KOPT-K1 (cell line): ENCODE data around the gene RALY.

Experiments
- H3K27ac ChIP-seq: fragments of 200-600 bp; sonication (generic); 2 replicates; pipeline ENCODE4 v1.5.1; 2016; ENCODE audit warnings: antibody characterized with exemption, mild to moderate bottlenecking, low read depth, low read length; ENCODE audit not compliant: poor library complexity, severe bottlenecking
- H3K36me3 ChIP-seq: fragments of 200-600 bp; sonication (generic); 2 replicates; pipeline ENCODE4 v1.5.1; 2017; ENCODE audit warnings: antibody characterized with exemption, mild to moderate bottlenecking, low read length, moderate library complexity; ENCODE audit not compliant: insufficient read depth
- H3K9me3 ChIP-seq: fragments of 200-600 bp; sonication (generic); 2 replicates; pipeline ENCODE4 v1.5.1; 2017; ENCODE audit warnings: antibody characterized with exemption, low read length, mild to moderate bottlenecking; ENCODE audit not compliant: insufficient read depth, poor library complexity, severe bottlenecking

The RALY gene

GRCh38 chr20:34104059-34104458 lies 110.3 kb downstream of the RALY start:
- H3K9me3 ChIP-seq = no peaks in the 10 kb centered on the region
- no peak overlapping the region for H3K27ac ChIP-seq
- H3K36me3 ChIP-seq = peaks cover 100% of the 10 kb centered on the region

GRCh38 chr20:34105978-34106675 lies 112.4 kb downstream of the RALY start:
- no peaks in the 10 kb centered on the region for H3K9me3 ChIP-seq
- peaks cover 95% of the 10 kb centered on the region for H3K36me3 ChIP-seq
- H3K27ac ChIP-seq = no peak overlapping the region

GRCh38 chr20:34108616-34109174 lies 115.0 kb downstream of the RALY start:
- Histone ChIP-seq H3K9me3 (no peaks in the 10 kb centered on the region), H3K36me3 (peaks cover 69% of the 10 kb centered on the region), H3K27ac (no peak overlapping the region)

DNA sequence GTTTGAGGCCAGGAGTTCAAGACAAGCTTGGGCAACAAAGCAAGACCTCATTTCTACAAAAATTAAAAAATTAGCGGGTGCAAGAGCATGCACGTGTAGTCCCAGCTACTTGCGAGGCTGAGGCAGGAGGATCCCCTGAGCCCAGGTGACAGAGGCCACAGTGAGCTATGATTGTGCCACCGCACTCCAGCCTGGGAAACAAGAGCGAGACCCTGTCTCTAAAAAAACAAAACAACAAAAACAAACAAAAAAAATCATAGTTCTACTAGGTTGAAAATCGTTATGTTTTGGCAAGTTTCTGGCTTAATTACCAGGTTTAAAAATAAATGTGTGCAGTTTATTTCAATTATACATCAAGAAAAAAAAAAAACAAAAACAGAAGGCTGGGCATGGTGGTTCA lies 115.7 kb downstream of the RALY start:
- Histone ChIP-seq H3K36me3 (peaks cover 61% of the 10 kb centered on the region), H3K9me3 (no peaks in the 10 kb centered on the region)

GRCh38 chr20:34110025-34110744 lies 116.5 kb downstream of the RALY start:
- Histone ChIP-seq H3K36me3 (peaks cover 54% of the 10 kb centered on the region), H3K27ac (peak overlapping the region; percentile 94), H3K9me3 (no peaks in the 10 kb centered on the region)

More for the DNA sequence above, 115.7 kb downstream of the RALY start:
- no peak overlapping the region for H3K27ac ChIP-seq

DNA sequence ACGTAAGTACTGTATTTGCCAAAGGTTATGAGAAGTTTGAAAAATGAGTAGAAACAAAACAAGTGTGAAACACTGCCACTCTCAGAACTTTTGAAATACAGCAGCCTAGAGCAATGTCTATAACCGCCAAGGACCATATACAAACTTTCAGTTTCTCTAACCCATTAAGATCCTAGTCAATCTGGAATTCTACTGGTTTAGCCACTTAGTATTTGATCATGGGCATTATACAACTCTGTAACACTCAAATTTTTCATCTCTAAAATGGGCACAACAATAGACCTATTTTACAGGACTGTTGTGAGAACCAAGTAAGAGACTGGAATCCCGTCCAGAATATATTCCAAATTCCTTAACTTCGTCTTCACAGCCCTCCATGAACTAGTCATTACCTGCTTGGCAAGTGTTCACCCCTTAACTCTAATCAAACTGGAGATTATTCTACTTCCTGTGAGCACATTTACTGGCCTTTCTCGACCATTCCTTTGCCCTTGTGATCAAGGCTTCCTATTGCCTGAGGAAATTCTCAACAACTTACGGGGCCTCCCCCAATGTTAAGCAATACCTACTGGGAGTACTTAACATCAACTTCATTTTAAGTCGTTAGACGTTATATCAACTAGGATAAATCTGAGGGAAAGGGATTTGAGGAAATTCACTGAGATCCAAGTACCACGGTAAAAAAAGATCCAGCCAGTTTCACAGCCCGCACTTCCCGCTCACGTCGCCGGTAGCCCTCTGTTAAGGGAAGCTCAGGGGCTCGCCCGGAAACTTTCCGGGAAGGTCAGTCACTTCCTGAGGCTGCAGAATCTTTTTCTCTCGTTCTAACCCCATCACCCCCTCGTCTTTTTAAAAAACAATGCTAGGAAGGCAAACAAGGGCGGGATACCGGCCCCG lies 117.3 kb downstream of the RALY start:
- Histone ChIP-seq H3K9me3 (no peaks in the 10 kb centered on the region), H3K36me3 (peaks cover 46% of the 10 kb centered on the region), H3K27ac (peak overlapping the region; percentile 94)

- Histone ChIP-seq H3K36me3 (peaks cover 36% of the 10 kb centered on the region), H3K9me3 (no peaks in the 10 kb centered on the region), H3K27ac (peak within 1 kb of the TSS; percentile 94)
Measured at GRCh38 chr20:34111702-34112599, 118.2 kb downstream of the RALY start, which contains the start of gene EIF2S2. Gene EIF2S2 (minus strand): TSS chr20:34112243. CDS start chr20:34112110, 133 bp downstream.

DNA sequence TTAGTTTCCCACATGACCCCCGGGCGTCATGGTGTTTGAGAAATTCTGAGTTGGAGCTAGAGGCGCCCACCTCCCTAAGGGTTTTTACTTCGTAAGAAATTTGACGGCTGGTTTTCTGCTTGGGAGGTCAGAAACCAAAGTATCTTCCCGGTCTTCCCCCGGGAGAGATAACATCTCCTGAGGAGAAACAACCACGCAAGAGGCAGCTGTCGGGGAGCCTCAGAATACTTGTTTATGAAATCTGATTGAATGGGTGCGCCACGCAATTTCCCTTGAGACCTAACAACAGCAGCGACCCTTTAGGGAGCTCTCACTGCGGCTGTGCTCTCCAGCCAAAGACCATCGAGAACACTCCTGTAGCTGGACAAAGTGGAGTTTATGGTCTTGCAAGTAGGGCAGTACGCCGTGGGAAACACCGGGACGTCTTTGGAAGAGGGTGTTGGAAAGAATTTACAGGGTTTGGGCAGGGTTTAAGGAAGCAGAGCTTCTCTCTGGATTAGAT lies 118.9 kb downstream of the RALY start:
- H3K36me3 ChIP-seq = peaks cover 29% of the 10 kb centered on the region
- H3K27ac ChIP-seq = peak overlapping the region; percentile 94
- no peaks in the 10 kb centered on the region for H3K9me3 ChIP-seq

DNA sequence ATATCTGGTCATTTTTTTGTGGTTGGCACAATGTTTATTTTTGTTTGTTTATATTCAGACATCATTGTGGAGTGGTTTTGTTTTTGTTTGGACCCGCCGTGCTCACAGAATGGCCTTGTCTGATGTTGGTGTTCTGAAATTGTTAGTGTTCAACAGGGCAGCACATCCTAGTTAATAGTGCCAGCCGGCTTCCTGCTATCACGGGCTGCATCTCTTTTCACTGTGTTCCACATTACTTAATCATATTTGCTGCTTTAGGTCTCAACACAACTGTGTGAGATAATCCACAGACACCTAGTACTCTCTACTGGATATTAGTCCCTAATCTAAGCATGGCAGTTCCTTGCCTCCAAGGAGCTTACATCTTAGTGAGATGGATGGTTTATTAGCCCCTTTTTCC lies 121.1 kb downstream of the RALY start:
- Histone ChIP-seq H3K36me3 (peaks cover 8% of the 10 kb centered on the region; the same call in 1 of the 2 replicates), H3K9me3 (no peaks in the 10 kb centered on the region), H3K27ac (no peak overlapping the region)

- no peaks in the 10 kb centered on the region for H3K9me3 ChIP-seq
- no peak overlapping the region for H3K27ac ChIP-seq
- peaks cover 3% of the 10 kb centered on the region; the same call in 1 of the 2 replicates for H3K36me3 ChIP-seq
Measured at GRCh38 chr20:34115232-34115631, 121.5 kb downstream of the RALY start.

GRCh38 chr20:34120213-34120612 lies 126.5 kb downstream of the RALY start:
- H3K27ac ChIP-seq = no peak overlapping the region
- H3K36me3 ChIP-seq = no peaks in the 10 kb centered on the region
- H3K9me3 ChIP-seq = no peaks in the 10 kb centered on the region

- Histone ChIP-seq H3K9me3 (no peaks in the 10 kb centered on the region), H3K27ac (no peak overlapping the region), H3K36me3 (no peaks in the 10 kb centered on the region)
Measured at GRCh38 chr20:34122274-34122980, 128.7 kb downstream of the RALY start.

- no peak overlapping the region for H3K27ac ChIP-seq
- no peaks in the 10 kb centered on the region for H3K36me3 ChIP-seq
- H3K9me3 ChIP-seq = no peaks in the 10 kb centered on the region
Measured at GRCh38 chr20:34123309-34123708, 129.6 kb downstream of the RALY start.
